Subcutaneous adipose tissue (tissue), 4 donors: ENCODE measurements around the gene AIRE. TPM values are rescaled to one million over a fixed set of nuclear protein-coding genes. Genes with fewer than 3 reads are reported as not detected.

ENCODE experiments used
- CTCF ChIP-seq: fragments of 450-650 bp; IDR thresholded peaks from one replicate; pipeline ENCODE4 v1.5.1; 2016; ENCODE audit warnings: low read depth, mild to moderate bottlenecking, control low read depth, antibody characterized with exemption, moderate library complexity
- total RNA-seq, 4 donors: library from RNA; depleted of rRNA; stranded (reverse); fragments of >200 nt; gene quantifications; one replicate each; pipeline ENCODE4 v1.1.0, GENCODE V29; 2016

AIRE gene
- total RNA-seq, 4 donors from 2014 or later, result not detected

DNA sequence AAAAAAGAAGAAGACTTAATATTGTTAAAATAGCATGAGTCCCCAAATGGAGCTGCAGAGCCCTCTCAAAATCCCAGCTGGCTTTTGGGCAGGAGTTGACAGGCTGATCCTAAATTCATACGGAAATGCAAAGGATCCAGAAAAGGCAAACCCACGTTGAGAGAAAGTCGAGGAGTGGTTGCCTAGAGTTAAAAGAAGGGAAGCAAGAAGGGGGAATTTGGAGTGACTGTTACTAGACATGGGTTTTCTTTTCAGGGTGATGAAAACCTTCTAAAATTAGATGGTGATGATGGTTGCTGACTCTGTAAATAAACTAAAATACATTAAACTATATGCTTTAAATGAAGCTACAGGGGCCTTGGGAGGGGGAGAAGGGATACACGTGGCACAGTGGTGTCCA, 25.6 kb upstream of the AIRE start:
- no peak for TF ChIP-seq CTCF

DNA sequence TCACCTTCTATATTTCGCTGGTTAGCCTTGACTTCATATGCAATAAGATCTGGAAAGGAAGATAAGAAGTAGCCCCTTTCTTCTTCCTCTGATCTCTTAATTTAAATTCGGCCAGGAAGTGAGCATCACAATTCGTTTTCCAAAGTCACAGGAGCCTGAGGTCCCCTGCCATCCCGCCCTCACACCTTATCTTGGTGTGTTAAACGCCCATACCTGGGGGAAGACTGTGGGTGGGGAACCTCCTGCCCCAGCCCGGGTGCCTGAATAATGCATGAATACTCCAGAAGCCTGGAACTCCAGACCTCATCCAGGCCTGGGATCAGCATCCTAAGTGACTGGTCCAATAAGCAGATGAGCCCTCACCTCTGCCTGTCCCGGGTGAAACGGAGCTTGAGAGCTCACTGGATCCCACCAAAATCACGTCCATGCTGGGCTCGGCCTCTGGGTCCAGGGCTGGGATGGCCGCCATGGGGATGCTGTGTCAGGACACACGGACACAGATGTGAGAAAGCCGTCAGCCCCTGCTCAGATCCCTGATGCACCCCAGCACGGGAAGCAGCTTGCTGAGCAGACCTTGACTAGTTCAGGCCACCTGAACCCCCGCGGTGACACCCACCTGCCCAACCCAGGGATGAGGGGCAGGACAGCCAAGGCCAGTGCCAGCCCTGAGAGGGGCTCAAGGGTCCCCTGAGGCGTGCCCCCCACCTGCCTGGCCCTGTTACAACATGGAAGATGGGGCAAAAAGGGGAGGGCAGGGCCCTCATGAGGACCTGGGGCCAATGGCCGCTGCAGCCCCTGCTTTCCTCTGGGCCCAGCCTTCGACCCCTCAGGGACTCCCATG, 24.7 kb upstream of the AIRE start:
- TF ChIP-seq CTCF, result no peak

- TF ChIP-seq CTCF, result no peak
Measured at GRCh38 chr21:44261675-44262295, 23.9 kb upstream of the AIRE start, which contains the start of gene DNMT3L. DNMT3L (minus strand) TSS chr21:44261897; CDS start chr21:44261259, 638 bp downstream.

GRCh38 chr21:44262338-44263056, 23.2 kb upstream of the AIRE start:
- no peak for TF ChIP-seq CTCF

- no peak for TF ChIP-seq CTCF
Measured at GRCh38 chr21:44263221-44263760, 22.4 kb upstream of the AIRE start.

DNA sequence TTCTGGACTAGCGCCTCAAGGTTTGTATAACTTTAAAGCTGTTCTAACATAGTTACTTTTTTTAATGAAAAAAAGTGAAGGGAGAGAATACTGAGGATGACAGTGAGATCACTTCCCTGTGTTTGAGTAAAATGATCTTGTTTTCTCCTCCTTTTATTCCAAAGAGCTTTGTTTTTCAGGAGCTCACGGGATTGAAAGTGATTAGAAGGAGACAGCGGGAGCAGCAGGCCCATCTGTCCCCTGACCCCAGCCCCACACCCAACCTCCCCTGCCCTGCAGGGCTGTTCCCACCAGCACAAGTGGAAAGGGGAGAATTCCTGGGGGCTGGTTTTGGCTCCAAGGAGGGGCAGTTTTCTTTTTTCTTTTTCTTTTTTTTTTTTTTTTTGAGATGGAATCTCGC, 21.9 kb upstream of the AIRE start:
- TF ChIP-seq CTCF, result no peak
